Neural progenitor cell (in vitro differentiated cells): ENCODE measurements around the gene CDH11. TPM values are rescaled to one million over a fixed set of nuclear protein-coding genes. Genes with fewer than 3 reads are reported as not detected.

Experiments
- DNase-seq: peaks from one replicate; pipeline ENCODE4 v3.0.0-alpha.2; 2016; ENCODE audit warnings: low spot score
- H2AFZ ChIP-seq: fragments of 200-600 bp; sonication (generic); replicated peaks from 2 replicates; pipeline ENCODE4 v1.6.1; 2016; ENCODE audit warnings: antibody characterized with exemption
- H3F3A ChIP-seq: fragments of 200-600 bp; sonication (generic); 2 replicates; pipeline ENCODE4 v1.6.1; 2016; ENCODE audit warnings: antibody characterized with exemption, low read depth
- H3K27ac ChIP-seq: fragments of 200-600 bp; sonication (generic); 2 replicates; pipeline ENCODE4 v1.5.1; 2016; ENCODE audit warnings: mild to moderate bottlenecking
- H3K27me3 ChIP-seq: fragments of 200-600 bp; sonication (generic); 2 replicates; pipeline ENCODE4 v1.6.1; 2016; ENCODE audit warnings: mild to moderate bottlenecking, moderate library complexity
- H3K36me3 ChIP-seq: fragments of 200-600 bp; sonication (generic); 2 replicates; pipeline ENCODE4 v1.5.1; 2016
- H3K4me1 ChIP-seq: fragments of 200-600 bp; sonication (generic); 2 replicates; pipeline ENCODE4 v1.6.1; 2016; ENCODE audit warnings: mixed run types
- H3K4me2 ChIP-seq: fragments of 200-600 bp; sonication (generic); 2 replicates; pipeline ENCODE4 v1.6.1; 2016
- H3K4me3 ChIP-seq: fragments of 200-600 bp; sonication (generic); 2 replicates; pipeline ENCODE4 v1.5.1; 2016
- H3K79me2 ChIP-seq: fragments of 200-600 bp; sonication (generic); 2 replicates; pipeline ENCODE4 v1.6.1; 2016; ENCODE audit warnings: low read depth
- H3K9ac ChIP-seq: fragments of 200-600 bp; sonication (generic); 2 replicates; pipeline ENCODE4 v1.6.1; 2016
- H3K9me3 ChIP-seq: fragments of 200-600 bp; sonication (generic); 2 replicates; pipeline ENCODE4 v1.5.1; 2016; ENCODE audit warnings: low read depth
- H4K20me1 ChIP-seq: fragments of 200-600 bp; sonication (generic); 2 replicates; pipeline ENCODE4 v1.6.1; 2016; ENCODE audit warnings: low read depth
- H3K27ac Mint-ChIP-seq: 3 replicates; pipeline ENCODE4 v1.8.0; 2021; ENCODE audit warnings: mixed read lengths
- H3K27me3 Mint-ChIP-seq: 2 replicates; pipeline ENCODE4 v1.8.0; 2022; ENCODE audit warnings: low read depth, mild to moderate bottlenecking, inconsistent platforms, moderate library complexity, mixed read lengths; ENCODE audit not compliant: insufficient read depth
- H3K36me3 Mint-ChIP-seq: 3 replicates; pipeline ENCODE4 v1.8.0; 2021; ENCODE audit warnings: mixed read lengths
- H3K4me1 Mint-ChIP-seq: 3 replicates; pipeline ENCODE4 v1.8.0; 2021; ENCODE audit warnings: mixed read lengths
- H3K4me3 Mint-ChIP-seq: 3 replicates; pipeline ENCODE4 v1.8.0; 2021; ENCODE audit warnings: mild to moderate bottlenecking, moderate library complexity, mixed read lengths
- H3K9me3 Mint-ChIP-seq: 3 replicates; pipeline ENCODE4 v1.8.0; 2020; ENCODE audit warnings: mixed read lengths
- EZH2 ChIP-seq: fragments of 200-600 bp; sonication (generic); IDR thresholded peaks from 2 replicates; pipeline ENCODE4 v1.6.1; 2017; ENCODE audit warnings: antibody characterized with exemption, mild to moderate bottlenecking, moderate library complexity
- EZH2phosphoT487 ChIP-seq: fragments of 200-600 bp; sonication (generic); IDR thresholded peaks from 2 replicates; pipeline ENCODE4 v1.6.1; 2017; ENCODE audit warnings: antibody characterized with exemption
- total RNA-seq: library from RNA; depleted of rRNA; stranded (reverse); fragments of >200 nt; gene quantifications from 2 replicates; pipeline ENCODE4 v1.2.3, GENCODE V29; 2015; ENCODE audit warnings: low replicate concordance
- TF ChIP-seq, protein P1 (sequence below): fragments of 200-600 bp; sonication (generic); IDR thresholded peaks from 2 replicates; pipeline ENCODE4 v1.5.1; 2017; ENCODE audit warnings: antibody characterized with exemption, mild to moderate bottlenecking

CDH11 gene
- total RNA-seq, 1 donor from 2014 or later = 98.5 TPM

GRCh38 chr16:65015599-65015998 is 106.3 kb downstream of the CDH11 start:
- H3K4me3 Mint-ChIP-seq = no peak overlapping the region
- H3K27me3 Mint-ChIP-seq = peaks cover 2% of the 10 kb centered on the region
- peaks cover 12% of the 10 kb centered on the region for H3K36me3 ChIP-seq
- peaks cover 11% of the 10 kb centered on the region for H3K36me3 Mint-ChIP-seq
- peaks cover 1% of the 10 kb centered on the region for H4K20me1 ChIP-seq
- peaks cover 5% of the 10 kb centered on the region for H3K4me1 Mint-ChIP-seq
- TF ChIP-seq EZH2 (no peak), EZH2phosphoT487 (no peak)
- TF ChIP-seq, protein P1, sequence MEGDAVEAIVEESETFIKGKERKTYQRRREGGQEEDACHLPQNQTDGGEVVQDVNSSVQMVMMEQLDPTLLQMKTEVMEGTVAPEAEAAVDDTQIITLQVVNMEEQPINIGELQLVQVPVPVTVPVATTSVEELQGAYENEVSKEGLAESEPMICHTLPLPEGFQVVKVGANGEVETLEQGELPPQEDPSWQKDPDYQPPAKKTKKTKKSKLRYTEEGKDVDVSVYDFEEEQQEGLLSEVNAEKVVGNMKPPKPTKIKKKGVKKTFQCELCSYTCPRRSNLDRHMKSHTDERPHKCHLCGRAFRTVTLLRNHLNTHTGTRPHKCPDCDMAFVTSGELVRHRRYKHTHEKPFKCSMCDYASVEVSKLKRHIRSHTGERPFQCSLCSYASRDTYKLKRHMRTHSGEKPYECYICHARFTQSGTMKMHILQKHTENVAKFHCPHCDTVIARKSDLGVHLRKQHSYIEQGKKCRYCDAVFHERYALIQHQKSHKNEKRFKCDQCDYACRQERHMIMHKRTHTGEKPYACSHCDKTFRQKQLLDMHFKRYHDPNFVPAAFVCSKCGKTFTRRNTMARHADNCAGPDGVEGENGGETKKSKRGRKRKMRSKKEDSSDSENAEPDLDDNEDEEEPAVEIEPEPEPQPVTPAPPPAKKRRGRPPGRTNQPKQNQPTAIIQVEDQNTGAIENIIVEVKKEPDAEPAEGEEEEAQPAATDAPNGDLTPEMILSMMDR = no peak
- peaks cover 12% of the 10 kb centered on the region for H3K4me1 ChIP-seq
- H3K9me3 ChIP-seq = peaks cover 4% of the 10 kb centered on the region
- H3K27ac Mint-ChIP-seq = no peak overlapping the region
- H3K9ac ChIP-seq = no peak overlapping the region
- H3K27me3 ChIP-seq = no peaks in the 10 kb centered on the region
- H3K4me3 ChIP-seq = no peak overlapping the region
- H2AFZ ChIP-seq = no peak overlapping the region
- no peak overlapping the region for H3K27ac ChIP-seq
- H3K79me2 ChIP-seq = peaks cover 5% of the 10 kb centered on the region
- H3K9me3 Mint-ChIP-seq = peaks cover 13% of the 10 kb centered on the region
- DNase-seq = no peak
- no peaks in the 10 kb centered on the region for H3F3A ChIP-seq
- no peak overlapping the region for H3K4me2 ChIP-seq

DNA sequence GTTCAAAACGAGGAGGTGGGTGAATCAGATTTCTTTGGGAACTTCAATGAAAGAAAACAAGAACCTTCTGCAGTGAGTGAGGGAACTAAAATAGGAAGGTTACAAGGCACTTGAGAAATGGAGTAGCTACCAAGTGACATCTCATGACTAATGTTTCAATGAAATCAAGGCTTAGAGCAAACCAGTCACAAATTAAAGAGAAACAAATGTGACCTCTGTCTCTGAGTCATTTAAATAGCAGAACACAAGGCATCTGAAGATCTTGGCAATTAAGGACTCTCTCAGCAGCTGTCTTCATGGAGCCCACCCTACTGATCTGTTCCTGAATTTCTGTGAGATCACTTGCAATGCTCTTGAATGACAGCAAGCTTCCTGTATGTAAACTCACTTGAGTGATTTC is 109.5 kb downstream of the CDH11 start:
- TF ChIP-seq EZH2 = no peak
- TF ChIP-seq, protein P1 = no peak
- no peak for TF ChIP-seq EZH2phosphoT487

DNA sequence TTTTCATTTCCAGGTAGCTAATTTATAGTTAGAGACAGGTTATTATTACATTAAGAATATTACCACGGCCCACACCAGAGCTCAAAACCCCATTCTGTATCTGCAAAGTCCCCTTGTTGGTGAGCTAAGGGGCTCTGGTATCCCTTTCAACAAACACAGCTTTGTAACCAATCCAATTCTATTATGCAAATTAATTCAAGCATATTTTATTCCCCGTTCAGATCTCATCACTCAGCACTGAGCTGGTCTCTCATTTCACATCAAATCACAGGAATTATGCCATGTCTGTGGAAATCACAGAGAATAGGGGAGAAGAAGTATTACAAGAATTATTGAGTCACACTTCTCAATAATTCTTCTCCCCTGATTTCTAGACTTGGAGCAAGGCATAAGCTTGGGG is 111.7 kb downstream of the CDH11 start:
- Histone ChIP-seq H3F3A (no peaks in the 10 kb centered on the region), H3K36me3 (no peaks in the 10 kb centered on the region), H2AFZ (no peak overlapping the region), H3K4me2 (no peak overlapping the region), H3K4me1 (peaks cover 5% of the 10 kb centered on the region), H3K79me2 (no peaks in the 10 kb centered on the region), H3K27ac (no peak overlapping the region), H4K20me1 (peaks cover 6% of the 10 kb centered on the region), H3K9ac (no peak overlapping the region), H3K4me3 (no peak overlapping the region), H3K9me3 (no peaks in the 10 kb centered on the region), H3K27me3 (no peaks in the 10 kb centered on the region)
- Mint-ChIP-seq H3K4me1 (peaks cover 12% of the 10 kb centered on the region), H3K27ac (no peak overlapping the region), H3K27me3 (peaks cover 2% of the 10 kb centered on the region), H3K9me3 (no peaks in the 10 kb centered on the region), H3K4me3 (no peak overlapping the region), H3K36me3 (peaks cover 17% of the 10 kb centered on the region)
- no peak for DNase-seq
- TF ChIP-seq EZH2phosphoT487 = no peak
- TF ChIP-seq, protein P1 = no peak
- no peak for TF ChIP-seq EZH2

More for the DNA sequence above, 109.5 kb downstream of the CDH11 start:
- H3K27ac Mint-ChIP-seq = no peak overlapping the region
- H3K9ac ChIP-seq = no peak overlapping the region
- H2AFZ ChIP-seq = no peak overlapping the region
- H3K79me2 ChIP-seq = no peaks in the 10 kb centered on the region
- H3K4me3 Mint-ChIP-seq = no peak overlapping the region
- no peaks in the 10 kb centered on the region for H3K27me3 ChIP-seq
- H3K36me3 ChIP-seq = no peaks in the 10 kb centered on the region
- DNase-seq = no peak
- H3K4me2 ChIP-seq = no peak overlapping the region
- H3K9me3 Mint-ChIP-seq = peaks cover 2% of the 10 kb centered on the region
- peaks cover 7% of the 10 kb centered on the region for H3K36me3 Mint-ChIP-seq
- no peak overlapping the region for H3K4me3 ChIP-seq
- peaks cover 6% of the 10 kb centered on the region for H4K20me1 ChIP-seq
- no peak overlapping the region for H3K27ac ChIP-seq
- H3K9me3 ChIP-seq = no peaks in the 10 kb centered on the region
- H3K27me3 Mint-ChIP-seq = peaks cover 2% of the 10 kb centered on the region
- peaks cover 17% of the 10 kb centered on the region for H3K4me1 ChIP-seq
- no peaks in the 10 kb centered on the region for H3F3A ChIP-seq
- H3K4me1 Mint-ChIP-seq = peaks cover 17% of the 10 kb centered on the region
